DMS79 (cell line): ENCODE data around the gene SMIM5.
"Not testable (repeated sequence)": the region's sequence is repeated elsewhere in the genome, so short reads cannot be mapped to it uniquely, and the experiment has no call there.

Experiments used
- DNase-seq: peaks from one replicate; lab custom pipeline; 2025; lab: John Stamatoyannopoulos, UW

The SMIM5 gene, protein sequence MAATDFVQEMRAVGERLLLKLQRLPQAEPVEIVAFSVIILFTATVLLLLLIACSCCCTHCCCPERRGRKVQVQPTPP

DNA sequence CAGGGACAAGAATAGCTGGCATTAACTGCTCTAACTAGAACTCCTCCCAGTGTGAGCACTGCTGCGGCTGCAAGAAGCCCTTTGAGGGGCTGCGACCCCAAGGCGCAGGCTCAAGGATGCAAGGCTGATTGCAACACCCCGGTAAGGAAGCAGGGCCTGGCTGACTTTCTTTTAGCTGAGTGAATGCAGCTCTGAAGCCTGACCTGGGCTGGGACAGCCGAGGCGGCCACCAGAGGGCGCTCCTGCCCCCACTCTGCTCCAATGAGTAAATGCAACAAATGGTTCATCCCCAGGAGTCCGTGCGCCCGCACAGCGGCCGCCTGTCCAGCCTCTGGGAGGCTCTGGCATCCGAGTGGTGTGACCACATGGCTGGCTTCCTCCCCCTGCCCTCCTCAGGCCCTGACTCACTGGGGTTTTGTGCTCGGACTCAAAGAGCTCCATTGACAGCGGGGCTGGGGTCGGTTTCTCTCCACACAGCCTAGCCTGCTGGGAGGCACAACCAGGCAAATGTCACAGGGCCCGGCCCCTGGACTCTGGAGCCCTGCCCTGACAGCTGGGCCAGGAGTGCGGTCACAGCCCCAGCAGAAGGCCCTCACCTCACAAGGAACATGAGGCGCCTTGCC lies at the start of gene SMIM5:
TSS of gene SMIM5 (plus strand) at position 572 of the 623 bp plus-strand sequence. CDS start 6,768 bp downstream, outside the sequence.
- no peak for DNase-seq

DNA sequence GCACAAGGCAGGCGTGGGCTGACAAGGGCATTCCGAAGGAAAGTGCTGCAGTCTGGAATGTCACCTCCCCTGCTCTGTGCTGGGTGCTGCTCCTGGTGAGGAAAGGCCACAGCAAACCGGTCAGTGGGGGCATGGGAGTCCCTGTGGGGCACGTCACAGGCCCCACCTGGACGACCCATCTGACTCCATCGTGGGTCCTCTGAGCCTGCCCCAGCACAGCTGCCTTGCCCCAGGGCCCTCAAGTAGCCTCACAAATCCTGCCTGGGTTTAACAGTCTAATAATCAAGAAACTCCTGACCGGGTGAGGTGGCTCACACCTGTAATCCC lies 48.4 kb upstream of the SMIM5 start:
- DNase-seq = no peak

DNA sequence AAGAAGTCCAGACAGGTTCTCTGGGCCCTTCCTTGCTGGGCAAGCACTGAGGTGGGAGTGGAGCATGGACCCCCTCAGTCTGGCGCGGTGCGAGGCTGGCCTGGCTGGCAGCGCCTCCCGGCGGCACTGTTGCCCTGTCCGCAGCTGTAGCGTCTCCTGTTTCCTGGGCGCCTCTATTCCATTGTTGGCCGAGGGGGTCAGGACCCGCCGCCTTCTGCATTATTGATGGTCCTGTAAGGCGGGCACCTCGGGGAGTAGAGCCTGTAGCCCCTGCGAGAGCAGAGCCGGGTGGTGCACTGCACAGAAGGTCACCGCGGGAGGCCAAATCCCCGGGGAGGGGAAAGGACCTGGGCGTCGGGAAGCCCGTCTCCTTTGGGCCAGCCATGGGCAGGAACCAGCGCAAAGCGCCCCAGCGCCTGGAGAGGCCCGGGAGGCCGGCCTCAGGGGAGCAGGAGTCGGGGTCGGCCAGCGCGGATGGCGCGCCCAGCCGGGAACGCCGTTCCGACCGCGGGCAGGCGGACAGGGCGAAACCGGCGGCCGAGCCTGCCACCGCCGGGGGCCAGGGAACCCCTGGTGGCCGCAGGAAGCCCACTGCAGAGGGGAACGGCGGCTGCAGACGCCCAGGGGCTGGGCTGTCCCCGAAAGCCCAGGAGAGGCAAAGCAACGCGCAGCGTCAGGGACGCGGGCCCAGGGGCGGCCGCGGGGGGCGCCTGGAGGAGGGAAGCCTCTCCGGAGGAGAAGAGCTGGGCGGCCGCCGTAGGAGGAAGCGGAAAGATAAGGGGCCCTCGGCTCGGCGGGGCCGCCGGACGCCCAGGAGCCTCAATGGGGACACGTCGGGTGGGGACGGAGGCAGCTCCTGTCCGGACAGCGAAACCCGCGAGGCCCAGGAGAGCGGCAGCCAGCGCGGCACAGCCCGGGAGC lies 45.3 kb upstream of the SMIM5 start, which contains the start of gene MYO15B:
TSS of gene MYO15B (plus strand) at position 126 of the 921 bp plus-strand sequence. CDS start at position 384, 258 bp downstream.
- no peak for DNase-seq

DNA sequence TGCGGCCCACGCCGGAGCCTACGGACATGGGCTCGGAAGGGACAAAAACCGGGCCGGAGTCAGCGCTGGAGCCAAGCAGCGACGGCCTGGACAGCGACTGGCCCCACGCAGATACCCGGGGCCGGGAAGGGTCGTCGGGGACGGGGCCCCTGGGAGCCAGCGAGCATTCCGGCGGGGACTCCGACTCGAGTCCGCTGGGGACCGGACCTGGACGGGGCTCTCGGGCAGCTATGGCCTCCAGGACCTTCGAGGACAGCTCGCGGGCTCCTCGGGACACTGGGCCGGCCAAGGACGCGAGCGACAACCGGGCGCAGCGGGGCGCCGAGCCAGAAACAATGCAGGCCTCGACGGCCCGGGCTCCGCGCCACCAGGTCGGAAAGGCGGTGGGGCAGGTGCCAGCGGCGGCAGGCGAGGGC lies 44.6 kb upstream of the SMIM5 start:
- DNase-seq = no peak

DNA sequence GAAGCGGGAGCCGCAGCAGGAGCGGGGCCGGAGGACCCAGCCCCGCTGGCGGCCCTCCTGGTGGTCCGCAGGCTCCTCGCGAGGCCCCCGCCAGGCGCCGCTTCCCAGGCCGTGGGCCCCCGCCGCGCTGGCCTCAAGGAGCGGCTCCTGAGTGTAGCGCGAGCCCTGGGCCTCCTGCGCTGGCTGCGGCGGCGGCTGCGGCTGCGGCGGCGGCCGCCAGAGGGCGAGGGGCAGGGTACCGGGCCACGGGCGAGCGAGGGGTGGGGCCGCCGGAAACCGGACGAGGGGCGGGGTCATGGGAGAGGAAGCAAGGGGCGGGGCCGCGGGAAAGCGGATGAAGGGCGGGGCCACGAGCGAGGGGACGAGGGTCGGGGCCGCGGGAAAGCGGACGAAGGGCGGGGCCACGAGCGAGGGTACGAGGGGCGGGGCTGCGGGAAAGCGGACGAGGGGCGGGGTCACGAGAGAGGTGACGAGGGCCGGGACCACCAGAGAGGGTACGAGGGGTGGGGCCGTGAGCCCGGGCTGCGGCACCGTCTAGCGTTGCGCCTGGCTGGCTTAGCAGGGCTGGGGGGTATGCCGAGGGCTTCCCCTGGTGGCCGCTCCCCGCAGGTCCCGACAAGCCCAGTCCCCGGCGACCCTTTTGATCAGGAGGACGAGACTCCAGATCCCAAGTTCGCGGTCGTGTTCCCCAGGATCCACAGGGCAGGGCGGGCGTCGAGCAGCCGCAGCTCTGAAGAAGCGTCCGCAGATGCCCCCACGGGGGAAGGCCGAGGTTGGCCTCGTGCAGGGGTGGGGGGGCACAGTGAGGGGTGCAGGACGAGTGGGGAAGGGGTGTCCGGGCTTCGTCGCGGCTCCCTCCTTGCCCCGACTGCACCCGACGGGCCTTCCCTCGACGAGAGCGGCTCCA lies 44.0 kb upstream of the SMIM5 start:
- peak; percentile 63 for DNase-seq

DNA sequence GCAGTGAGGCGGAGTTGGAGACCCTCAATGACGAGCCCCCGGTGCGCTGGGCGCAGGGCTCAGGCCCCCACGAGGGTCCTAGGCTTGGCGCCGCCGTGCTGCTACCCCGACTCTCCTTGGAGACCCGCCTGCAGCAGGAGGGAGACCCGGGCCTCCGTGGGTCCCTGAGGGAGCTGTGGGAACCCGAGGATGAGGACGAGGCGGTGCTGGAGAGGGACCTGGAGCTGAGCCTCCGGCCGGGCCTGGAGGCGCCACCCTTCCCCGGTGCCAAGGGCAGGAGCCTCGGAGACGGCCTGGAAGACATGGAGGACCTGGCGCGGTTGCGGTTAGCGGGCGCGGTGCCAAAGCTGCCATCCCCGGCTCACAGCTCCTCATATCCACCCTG lies 43.3 kb upstream of the SMIM5 start:
- peak; percentile 23 for DNase-seq

DNA sequence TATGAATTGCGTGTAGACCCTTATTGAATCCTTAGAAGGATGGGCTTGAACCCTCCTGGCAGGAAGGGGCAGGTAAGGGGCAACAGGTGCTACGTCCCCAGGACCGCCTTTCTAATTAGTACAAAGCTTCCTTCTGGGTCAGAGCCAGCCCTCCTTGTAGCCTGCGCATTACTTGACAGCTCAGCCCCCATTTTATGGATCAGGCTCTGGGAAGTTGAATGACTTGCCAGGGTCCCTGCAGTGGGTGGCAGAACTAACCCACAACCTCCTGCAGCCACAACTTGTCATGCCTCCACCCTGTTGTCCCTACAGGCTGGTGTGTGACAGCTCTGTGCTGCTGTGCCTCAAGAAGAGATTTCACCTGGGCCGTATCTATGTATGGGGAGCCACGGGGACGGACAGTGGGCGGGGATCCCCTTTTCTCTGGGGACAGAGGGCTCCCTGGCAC lies 42.9 kb upstream of the SMIM5 start:
- DNase-seq = no peak

DNA sequence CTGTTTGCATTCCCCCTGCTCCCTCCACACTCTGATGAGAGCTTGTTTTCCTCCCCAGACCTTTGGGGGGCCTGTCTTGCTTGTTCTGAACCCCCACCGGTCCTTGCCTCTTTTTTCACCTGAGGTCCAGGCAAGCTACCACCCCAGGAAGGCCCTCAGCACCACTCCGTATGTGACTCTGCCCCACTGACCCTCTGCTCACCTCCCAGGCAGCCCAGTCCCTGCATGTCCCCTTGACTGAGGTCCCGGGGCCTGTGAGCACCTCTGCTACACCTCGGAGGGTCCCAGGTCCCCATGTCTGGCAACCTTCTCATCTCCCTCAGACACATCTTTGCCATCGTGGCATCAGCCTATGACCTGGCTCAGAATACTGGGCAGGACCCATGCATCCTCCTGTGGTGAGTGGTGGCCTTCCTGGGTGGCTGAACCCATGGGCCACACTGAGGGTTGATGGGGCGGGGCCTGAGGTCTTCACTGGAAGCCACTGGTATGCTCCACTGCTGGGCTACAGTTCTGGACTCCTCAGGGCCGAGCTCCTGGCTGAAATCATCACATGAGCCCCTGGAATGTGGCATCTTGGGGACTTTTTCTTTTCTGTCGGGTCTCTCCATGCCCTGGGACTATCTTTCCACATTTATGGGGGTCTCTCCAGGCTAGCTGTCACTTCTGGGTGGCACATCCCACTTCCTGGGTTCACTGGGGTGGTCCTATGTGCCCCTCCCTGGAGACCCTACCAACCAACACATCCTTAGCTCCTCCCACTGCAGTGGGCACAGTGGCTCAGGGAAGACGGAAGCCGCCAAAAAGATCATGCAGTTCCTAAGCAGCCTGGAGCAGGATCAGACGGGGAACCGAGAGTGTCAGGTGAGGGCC lies 42.1 kb upstream of the SMIM5 start:
- DNase-seq = no peak

DNA sequence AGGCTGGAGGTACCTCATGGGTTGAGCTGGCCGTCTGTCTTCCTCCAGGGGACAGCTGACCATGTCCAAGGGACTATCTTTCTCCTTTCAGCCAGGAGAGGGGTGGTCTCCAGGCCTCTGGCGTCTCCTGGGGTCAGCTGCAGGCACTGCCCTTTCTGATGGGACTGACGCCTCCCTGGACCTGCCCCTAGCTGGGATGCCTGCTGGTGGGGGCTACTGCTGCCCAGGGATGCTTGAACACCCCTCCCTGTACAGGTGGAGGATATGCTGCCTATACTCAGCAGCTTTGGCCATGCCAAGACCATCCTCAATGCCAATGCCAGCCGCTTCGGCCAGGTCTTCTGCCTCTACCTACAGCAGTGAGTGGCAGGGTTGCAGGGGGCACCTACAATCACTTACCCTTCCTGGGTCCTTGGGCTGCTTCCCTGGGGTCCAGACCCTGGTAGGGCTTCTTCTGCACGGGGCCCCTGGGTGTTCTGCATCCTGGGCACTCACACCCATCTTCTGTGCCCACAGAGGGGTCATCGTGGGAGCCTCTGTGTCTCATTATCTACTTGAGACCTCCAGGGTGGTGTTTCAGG lies 41.4 kb upstream of the SMIM5 start:
- no peak for DNase-seq

DNA sequence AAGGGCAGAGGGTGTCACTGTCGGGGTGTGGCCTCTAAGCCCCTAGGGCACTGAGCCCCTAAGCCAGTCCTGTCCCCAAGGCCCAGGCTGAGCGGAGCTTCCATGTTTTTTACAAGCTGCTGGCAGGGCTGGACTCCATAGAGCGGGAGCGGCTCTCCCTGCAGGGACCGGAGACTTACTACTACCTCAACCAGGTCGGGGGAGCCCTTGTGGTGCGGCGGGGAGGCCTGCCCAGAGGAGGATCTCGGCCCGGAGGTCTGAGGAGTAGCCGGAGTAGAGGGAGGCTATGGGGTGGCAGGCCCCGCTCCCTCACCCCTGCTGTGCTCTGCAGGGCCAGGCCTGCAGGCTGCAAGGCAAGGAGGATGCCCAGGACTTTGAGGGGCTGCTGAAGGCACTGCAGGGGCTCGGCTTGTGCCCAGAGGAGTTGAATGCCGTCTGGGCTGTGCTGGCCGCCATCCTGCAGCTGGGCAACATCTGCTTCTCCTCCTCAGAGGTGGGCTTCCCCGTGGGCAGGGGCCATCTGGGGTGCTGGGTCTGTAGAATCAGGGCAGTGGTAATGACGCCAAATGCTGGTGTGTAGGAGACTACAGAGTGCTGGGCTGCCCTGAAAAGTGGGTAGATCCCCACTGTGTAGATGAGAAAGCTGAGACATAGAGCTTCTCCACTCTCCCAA lies 40.8 kb upstream of the SMIM5 start:
- no peak for DNase-seq

DNA sequence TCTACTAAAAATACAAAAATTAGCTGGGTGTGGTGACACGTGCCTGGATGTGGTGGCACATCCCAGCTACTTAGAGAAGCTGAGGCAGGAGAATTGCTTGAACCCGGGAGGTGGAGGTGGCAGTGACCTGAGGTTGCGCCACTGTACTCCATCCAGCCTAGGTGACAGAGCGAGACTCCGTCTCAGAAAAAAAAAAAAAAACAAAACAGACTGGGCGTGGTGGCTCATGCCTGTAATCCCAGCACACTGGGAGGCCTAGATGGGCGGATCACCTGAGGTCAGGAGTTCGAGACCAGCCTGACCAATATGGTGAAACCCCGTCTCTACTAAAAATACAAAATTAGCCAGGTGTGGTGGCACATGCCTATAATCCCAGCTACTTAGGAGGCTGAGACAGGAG lies 39.8 kb upstream of the SMIM5 start:
- not testable (repeated sequence) for DNase-seq

DNA sequence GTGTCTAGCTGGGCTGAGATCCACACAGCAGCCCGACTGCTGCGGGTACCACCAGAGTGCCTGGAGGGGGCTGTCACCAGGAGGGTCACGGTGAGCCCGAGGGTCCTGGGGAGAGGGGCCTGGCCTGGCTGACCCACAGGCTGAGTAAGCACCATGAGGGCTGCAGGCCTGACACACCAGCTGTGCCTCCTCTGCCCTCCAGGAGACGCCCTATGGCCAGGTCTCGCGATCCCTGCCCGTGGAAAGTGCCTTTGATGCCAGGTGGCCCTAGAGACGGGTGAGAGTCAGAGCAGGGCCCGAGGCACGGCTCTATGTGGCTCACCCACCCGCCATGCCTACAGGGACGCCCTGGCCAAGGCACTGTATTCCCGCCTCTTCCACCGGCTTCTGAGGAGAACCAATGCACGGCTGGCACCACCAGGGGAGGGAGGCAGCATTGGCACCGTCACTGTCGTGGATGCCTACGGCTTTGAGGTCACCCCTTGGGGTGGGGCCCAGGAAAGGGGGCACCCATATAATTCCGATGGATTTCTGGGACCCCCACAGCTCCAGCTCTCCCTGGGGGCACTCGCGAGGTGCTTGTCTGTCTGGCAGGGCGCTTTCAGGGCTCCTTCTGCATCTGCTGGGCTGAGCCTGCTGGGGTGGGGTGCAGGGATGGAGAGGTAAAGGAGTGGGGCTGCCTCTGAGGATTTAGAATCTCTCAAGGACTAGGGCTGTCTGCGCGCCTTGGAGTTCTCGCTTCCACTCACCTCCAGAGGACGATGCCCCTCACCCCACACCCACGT lies 38.5 kb upstream of the SMIM5 start:
- no peak for DNase-seq

DNA sequence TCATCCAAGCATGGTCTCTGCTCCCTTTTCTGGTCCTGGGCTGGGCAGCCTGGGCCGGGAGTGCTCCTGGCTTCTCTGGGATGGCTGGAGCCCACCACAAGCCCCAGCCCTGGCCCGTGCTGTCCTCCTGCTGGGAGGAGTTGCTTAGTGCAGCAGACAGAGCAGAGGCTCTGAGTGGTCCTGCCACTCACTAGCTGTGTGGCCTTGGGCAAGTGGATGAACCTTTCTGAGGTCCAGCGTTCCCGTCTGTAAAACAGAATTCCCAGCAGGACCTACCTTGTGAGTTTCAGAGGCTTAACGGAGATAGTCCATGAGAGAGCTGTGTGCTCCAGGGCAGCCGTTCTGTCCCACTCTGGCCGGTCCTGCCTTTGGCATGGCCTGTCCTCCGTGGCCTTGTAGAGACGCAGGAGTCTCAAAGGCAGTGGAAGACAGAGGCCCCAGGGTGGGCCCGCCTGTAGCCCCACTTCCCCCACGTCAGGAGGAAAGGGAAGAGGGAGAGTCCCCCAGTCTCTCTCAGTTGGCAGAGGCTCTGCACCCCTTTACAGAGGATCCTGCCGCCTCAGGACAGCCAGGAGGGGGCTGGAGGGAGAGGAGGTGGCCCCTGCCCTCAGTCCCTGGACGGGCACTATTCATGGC lies 37.8 kb upstream of the SMIM5 start:
- DNase-seq = no peak

DNA sequence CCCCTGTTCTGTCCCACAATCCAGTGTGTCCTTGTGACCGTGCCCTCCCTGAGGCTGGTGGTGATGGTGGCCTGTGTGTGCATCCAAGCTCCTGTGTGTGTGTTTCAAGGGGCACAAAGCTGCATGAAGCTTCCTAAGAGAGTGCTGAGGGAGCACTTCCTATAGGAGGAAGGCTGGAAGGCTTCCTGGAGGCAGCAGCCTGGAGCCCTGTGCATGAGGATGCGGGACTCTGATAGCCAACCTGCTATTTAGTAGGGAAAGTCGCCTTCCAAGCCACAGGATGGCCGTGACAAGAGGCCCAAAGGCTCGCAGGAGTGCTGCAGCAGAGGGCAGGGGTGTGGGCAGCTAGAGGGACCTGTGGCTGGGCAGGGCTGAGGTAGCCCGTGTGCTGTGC lies 37.3 kb upstream of the SMIM5 start:
- no peak for DNase-seq

DNA sequence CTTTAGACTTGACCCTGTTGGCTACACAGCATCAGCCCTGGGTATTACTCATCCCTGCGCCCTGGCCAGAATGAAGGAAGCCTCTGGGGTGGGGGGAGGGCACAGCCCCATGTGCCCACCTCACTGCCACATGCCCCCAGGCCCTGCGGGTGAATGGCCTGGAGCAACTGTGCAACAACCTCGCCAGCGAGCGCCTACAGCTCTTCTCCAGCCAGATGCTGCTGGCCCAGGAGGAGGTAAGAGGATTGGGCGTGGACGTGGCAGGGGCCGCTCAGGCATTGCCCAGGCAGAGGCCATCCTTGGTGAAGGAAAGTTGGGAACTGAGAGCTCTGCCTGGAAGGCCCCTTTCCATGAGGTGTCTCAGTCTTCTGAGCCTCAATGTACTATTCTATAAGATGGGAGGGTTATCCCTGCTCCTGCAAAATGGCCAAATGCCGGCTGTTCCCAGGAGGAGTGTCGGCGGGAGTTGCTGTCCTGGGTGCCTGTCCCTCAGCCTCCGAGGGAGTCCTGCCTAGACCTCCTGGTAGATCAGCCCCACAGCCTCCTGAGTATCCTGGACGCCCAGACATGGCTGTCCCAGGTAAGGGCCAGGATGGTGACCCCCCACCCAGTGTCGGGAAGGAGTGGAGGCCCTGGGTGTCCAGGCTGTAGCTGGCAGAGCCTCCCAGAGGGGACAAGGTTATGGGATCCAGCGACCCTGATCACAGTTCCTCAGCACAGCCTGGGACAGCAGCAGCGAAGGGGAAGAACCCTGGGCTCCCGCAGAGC lies 36.7 kb upstream of the SMIM5 start:
- no peak for DNase-seq

DNA sequence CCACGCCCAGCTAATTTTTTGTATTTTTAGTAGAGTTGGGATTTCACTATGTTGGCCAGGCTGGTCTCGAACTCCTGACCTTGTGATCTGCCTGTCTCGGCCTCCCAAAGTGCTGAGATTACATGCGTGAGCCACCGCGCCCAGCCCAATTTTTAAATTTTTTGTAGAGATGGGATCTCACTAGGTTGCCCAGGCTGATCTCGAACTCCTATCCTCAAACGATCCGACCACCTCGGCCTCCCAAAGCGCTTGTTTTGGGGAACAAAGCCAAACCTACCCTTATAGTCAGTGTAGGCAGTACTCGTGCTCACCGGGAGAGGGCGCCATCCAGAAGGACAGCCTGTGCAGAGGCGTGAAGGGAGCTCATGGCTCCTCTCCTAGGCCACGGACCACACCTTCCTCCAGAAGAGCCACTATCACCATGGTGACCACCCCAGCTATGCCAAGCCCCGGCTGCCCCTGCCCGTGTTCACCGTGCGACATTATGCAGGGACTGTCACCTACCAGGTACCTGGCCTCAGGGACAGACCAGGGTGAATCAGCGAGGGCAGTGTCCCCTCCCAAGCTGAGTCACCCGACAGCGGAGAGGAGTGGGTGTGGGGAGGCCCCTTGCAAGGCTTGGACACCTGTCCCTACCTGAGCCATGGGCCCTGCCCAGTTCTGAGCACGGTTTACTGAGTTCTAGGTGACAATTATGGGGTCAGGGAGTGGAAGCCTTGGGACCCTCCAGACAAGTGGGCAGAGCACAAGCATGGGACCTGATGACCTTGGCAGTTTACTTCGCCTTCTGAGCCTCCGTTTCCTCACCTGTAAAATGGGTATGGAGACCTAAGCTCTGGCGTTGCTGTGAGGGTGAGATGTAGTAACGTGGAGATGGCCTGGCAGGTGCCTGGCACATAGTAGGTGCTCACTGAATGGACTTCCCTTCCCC lies 31.9 kb upstream of the SMIM5 start:
- DNase-seq = no peak

DNA sequence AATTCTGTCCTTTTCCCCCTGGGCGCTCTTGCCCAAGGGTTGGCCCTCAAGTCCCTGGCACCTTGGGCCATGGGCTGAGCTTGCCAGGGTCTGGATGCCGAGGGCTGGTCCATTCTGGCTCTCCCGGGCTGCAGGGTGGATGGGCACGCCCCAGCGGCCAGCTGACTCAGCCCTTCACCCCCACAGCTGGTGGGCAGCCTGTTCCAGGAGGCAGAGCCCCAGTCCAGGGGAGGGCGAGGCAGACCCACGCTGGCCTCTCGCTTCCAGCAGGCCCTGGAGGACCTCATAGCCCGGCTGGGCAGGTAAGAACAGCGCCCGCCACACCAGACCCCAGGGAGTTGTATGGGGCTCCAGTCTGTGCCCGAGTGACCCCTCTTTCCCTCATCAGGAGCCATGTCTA lies 30.6 kb upstream of the SMIM5 start:
- no peak for DNase-seq
